Keratinocyte (primary cell): ENCODE results near the gene METTL9. TPM values are rescaled to one million over a fixed set of nuclear protein-coding genes. Genes with fewer than 3 reads are reported as not detected.

Experiments
- DNase-seq: peaks from one replicate; pipeline ENCODE4 v3.0.0-alpha.2; 2011; ENCODE audit warnings: low read depth, missing footprints, low spot score
- FAIRE-seq: peaks from 2 replicates; lab custom pipeline; 2011; peaks lifted over from hg19 to GRCh38; lab: Jason Lieb, UNC
- H2AFZ ChIP-seq: 2 replicates; pipeline ENCODE4 v1.6.0; 2012; ENCODE audit warnings: low read length, control low read depth, inconsistent platforms; ENCODE audit not compliant: control insufficient read depth
- H3K27ac ChIP-seq: 2 replicates; pipeline ENCODE4 v1.5.1; 2011; ENCODE audit warnings: low read length; ENCODE audit not compliant: control insufficient read depth, insufficient read depth
- H3K27me3 ChIP-seq: 3 replicates; pipeline ENCODE4 v1.6.0; 2011; ENCODE audit warnings: low read length; ENCODE audit not compliant: control insufficient read depth, insufficient read depth; ENCODE audit errors: extremely low read depth
- H3K36me3 ChIP-seq, 2 experiments: 2 replicates in 1 of 2; 3 replicates in 1 of 2; pipeline ENCODE4 v1.5.1; 2011; ENCODE audit warnings: low read length in 2 of 2, mild to moderate bottlenecking in 1 of 2; ENCODE audit not compliant: control insufficient read depth in 2 of 2, insufficient read depth in 2 of 2; ENCODE audit errors: extremely low read depth in 1 of 2
- H3K4me1 ChIP-seq: 3 replicates; pipeline ENCODE4 v1.5.1; 2011; ENCODE audit warnings: low read length; ENCODE audit not compliant: control insufficient read depth, insufficient read depth; ENCODE audit errors: extremely low read depth
- H3K4me2 ChIP-seq: 3 replicates; pipeline ENCODE4 v1.6.0; 2011; ENCODE audit warnings: low read depth, low read length; ENCODE audit not compliant: control insufficient read depth, insufficient read depth; ENCODE audit errors: extremely low read depth
- H3K4me3 ChIP-seq, 3 experiments: fragments of 200-600 bp in 1 of 3; sonication (generic) in 1 of 3; 2 replicates in 2 of 3; 3 replicates in 1 of 3; pipeline ENCODE4 v1.5.1; 2011 to 2016; ENCODE audit warnings: low read length in 3 of 3, mild to moderate bottlenecking in 3 of 3, control low read depth in 2 of 3, inconsistent platforms in 1 of 3, low read depth in 1 of 3, mixed read lengths in 1 of 3, mixed run types in 1 of 3, moderate library complexity in 1 of 3; ENCODE audit not compliant: control insufficient read depth in 2 of 3, insufficient read depth in 2 of 3; ENCODE audit errors: extremely low read depth in 1 of 3
- H3K79me2 ChIP-seq: 2 replicates; pipeline ENCODE4 v1.6.0; 2012; ENCODE audit warnings: low read length; ENCODE audit not compliant: control insufficient read depth, insufficient read depth
- H3K9ac ChIP-seq: 3 replicates; pipeline ENCODE4 v1.6.0; 2011; ENCODE audit warnings: low read length; ENCODE audit not compliant: control insufficient read depth, insufficient read depth; ENCODE audit errors: extremely low read depth
- H3K9me1 ChIP-seq: 3 replicates; pipeline ENCODE4 v1.6.0; 2011; ENCODE audit warnings: low read length; ENCODE audit not compliant: control insufficient read depth, insufficient read depth; ENCODE audit errors: extremely low read depth
- H3K9me3 ChIP-seq: 2 replicates; pipeline ENCODE4 v1.5.1; 2012; ENCODE audit warnings: low read depth, low read length; ENCODE audit not compliant: control insufficient read depth
- H4K20me1 ChIP-seq: 3 replicates; pipeline ENCODE4 v1.6.0; 2011; ENCODE audit warnings: low read length; ENCODE audit not compliant: control insufficient read depth, insufficient read depth; ENCODE audit errors: extremely low read depth
- EZH2 ChIP-seq: IDR thresholded peaks from one replicate; pipeline ENCODE4 v1.6.1; 2012; ENCODE audit warnings: inconsistent platforms, mild to moderate bottlenecking, low read length, moderate library complexity
- dilution Hi-C: fragments of 300-500 bp; cut with MboI; formaldehyde crosslinking; loops from one replicate; pipeline ENCODE4 v1.7.0; 2020; ENCODE audit warnings: low sequenced_read_pairs; ENCODE audit not compliant: extremely low pct_ligation_motif_present
- polyA plus RNA-seq, 5 experiments: library from polyadenylated mRNA; depleted of rRNA in 3 of 5; stranded (reverse) in 3 of 5; stranded (forward) in 1 of 5; unstranded in 1 of 5; fragments of >200 nt; gene quantifications; 1 replicate in 1 of 5; 2 replicates in 3 of 5; 3 replicates in 1 of 5; pipeline versions ENCODE4 v1.2.1 to v1.2.3, GENCODE V29; 2011 to 2012; ENCODE audit warnings: missing spikeins in 2 of 5, low read depth in 1 of 5, low replicate concordance in 1 of 5
- TF ChIP-seq, protein P1 (sequence below), 3 experiments: IDR thresholded peaks in 1 of 3; conservative IDR thresholded peaks in 1 of 3; optimal IDR thresholded peaks in 1 of 3; 2 replicates in 2 of 3; 3 replicates in 1 of 3; pipeline versions ENCODE3 to v1.5.1; 2011; ENCODE audit warnings: low read length in 3 of 3, mild to moderate bottlenecking in 3 of 3, moderate library complexity in 2 of 3, control low read depth in 1 of 3, inconsistent platforms in 1 of 3; ENCODE audit not compliant: insufficient read depth in 2 of 3; ENCODE audit errors: extremely low read depth in 1 of 3

Gene METTL9
- polyA plus RNA-seq, 1 donor (not counting 4 experiments of a cell fraction or from before 2014, with no cell fraction given): 108 TPM

- Histone ChIP-seq H3K27ac (no peak overlapping the region), H3K9ac (no peak overlapping the region), H2AFZ (no peak overlapping the region), H3K4me1 (no peaks in the 10 kb centered on the region), H3K9me1 (no peaks in the 10 kb centered on the region), H3K27me3 (no peaks in the 10 kb centered on the region), H3K4me2 (no peak overlapping the region), H3K4me3 (no peak overlapping the region), H4K20me1 (no peaks in the 10 kb centered on the region), H3K36me3 (peaks cover 2 to 3% of the 10 kb centered on the region in 2 experiments), H3K9me3 (no peaks in the 10 kb centered on the region), H3K79me2 (peaks cover 28% of the 10 kb centered on the region)
- FAIRE-seq (no peak), DNase-seq (no peak)
- dilution Hi-C loops: no loop called here
- TF ChIP-seq, protein P1, sequence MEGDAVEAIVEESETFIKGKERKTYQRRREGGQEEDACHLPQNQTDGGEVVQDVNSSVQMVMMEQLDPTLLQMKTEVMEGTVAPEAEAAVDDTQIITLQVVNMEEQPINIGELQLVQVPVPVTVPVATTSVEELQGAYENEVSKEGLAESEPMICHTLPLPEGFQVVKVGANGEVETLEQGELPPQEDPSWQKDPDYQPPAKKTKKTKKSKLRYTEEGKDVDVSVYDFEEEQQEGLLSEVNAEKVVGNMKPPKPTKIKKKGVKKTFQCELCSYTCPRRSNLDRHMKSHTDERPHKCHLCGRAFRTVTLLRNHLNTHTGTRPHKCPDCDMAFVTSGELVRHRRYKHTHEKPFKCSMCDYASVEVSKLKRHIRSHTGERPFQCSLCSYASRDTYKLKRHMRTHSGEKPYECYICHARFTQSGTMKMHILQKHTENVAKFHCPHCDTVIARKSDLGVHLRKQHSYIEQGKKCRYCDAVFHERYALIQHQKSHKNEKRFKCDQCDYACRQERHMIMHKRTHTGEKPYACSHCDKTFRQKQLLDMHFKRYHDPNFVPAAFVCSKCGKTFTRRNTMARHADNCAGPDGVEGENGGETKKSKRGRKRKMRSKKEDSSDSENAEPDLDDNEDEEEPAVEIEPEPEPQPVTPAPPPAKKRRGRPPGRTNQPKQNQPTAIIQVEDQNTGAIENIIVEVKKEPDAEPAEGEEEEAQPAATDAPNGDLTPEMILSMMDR (optimal IDR thresholded peaks at IDR 0.05 in 1 of 3, IDR thresholded peaks at IDR 0.05 in 1 of 3, conservative IDR thresholded peaks at IDR 0.05 in 1 of 3; ENCODE audit: extremely low read depth in 1 of 3, insufficient read depth in 2 of 3, low read length in 3 of 3): no peak
- no peak for TF ChIP-seq EZH2
These were observed 18.9 kb downstream of the METTL9 start for GRCh38 chr16:21618281-21618680.

DNA sequence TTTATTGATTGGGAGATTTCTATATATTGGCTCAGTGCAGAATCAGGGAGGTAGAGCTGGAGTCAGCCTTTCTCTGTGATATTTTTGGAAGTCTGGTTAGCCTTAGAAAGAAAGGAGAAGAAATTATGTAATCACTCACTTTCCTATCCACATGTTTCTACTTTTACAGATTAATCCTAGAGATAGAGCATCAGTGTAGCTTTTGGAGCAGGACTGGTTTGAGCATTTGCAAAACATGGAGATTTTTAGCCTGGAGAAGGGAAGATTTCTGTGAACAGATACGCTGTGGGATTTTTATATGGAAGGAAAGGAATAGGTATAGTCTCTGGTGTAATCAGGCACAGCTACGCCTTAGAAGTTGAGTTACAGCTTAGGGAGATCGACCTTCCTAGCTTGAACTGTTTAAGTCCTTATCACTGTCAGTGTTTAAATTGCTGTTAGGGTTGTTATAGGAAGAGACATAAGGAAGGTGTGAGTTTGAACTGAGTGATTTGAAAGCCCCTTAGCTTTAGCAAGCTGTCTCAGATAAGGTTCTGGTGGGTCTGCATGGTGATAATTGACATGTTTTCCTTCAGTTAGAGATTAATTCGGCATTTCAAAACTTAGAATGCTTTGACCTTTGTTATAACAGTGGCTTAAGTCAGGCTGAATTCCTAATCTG lies 20.5 kb downstream of the METTL9 start:
- DNase-seq (no peak), FAIRE-seq (no peak)
- H3K27me3 ChIP-seq: no peaks in the 10 kb centered on the region
- dilution Hi-C loops: no loop called here
- H3K79me2 ChIP-seq: peaks cover 14% of the 10 kb centered on the region
- H3K4me1 ChIP-seq: no peaks in the 10 kb centered on the region
- no peaks in the 10 kb centered on the region for H4K20me1 ChIP-seq
- H3K9ac ChIP-seq: no peak overlapping the region
- no peaks in the 10 kb centered on the region for H3K9me1 ChIP-seq
- no peak overlapping the region for H3K4me2 ChIP-seq
- H3K27ac ChIP-seq: no peak overlapping the region
- no peak overlapping the region for H2AFZ ChIP-seq
- no peak for TF ChIP-seq EZH2
- TF ChIP-seq, protein P1 (optimal IDR thresholded peaks at IDR 0.05 in 1 of 3, IDR thresholded peaks at IDR 0.05 in 1 of 3, conservative IDR thresholded peaks at IDR 0.05 in 1 of 3; ENCODE audit: extremely low read depth in 1 of 3, insufficient read depth in 2 of 3, low read length in 3 of 3): no peak
- H3K36me3 ChIP-seq: peaks cover 3 to 6% of the 10 kb centered on the region in 2 experiments
- no peak overlapping the region for H3K4me3 ChIP-seq
- no peaks in the 10 kb centered on the region for H3K9me3 ChIP-seq
